OCI-LY1 (cell line): Measurements from ENCODE around the gene LAMTOR1.

Source experiments
- CTCF ChIP-seq: fragments of 200-600 bp; sonication (generic), shearing (Covaris generic); IDR thresholded peaks from 2 replicates; pipeline ENCODE4 v1.5.1; 2017; ENCODE audit warnings: mild to moderate bottlenecking, antibody characterized with exemption, low read length, moderate library complexity, mixed read lengths
- EZH2 ChIP-seq: fragments of 200-600 bp; sonication (generic), shearing (Covaris generic); IDR thresholded peaks from 2 replicates; pipeline ENCODE4 v1.8.0; 2017; ENCODE audit warnings: borderline replicate concordance, mixed run types, mild to moderate bottlenecking, antibody characterized with exemption, low read length, moderate library complexity, mixed read lengths

GRCh38 chr11:72091292-72091691 lies 11.8 kb downstream of the LAMTOR1 start:
- peak; percentile 97 for TF ChIP-seq CTCF
- TF ChIP-seq EZH2: no peak
